OCI-M2 (cell line): Measurements from ENCODE around the gene ACSF2.

ENCODE experiments used
- DNase-seq: peaks from one replicate; lab custom pipeline; 2025; ENCODE audit not compliant: unreplicated experiment; lab: John Stamatoyannopoulos, UW

The ACSF2 gene

GRCh38 chr17:50521514-50521913 lies 95.5 kb downstream of the ACSF2 start:
- no peak for DNase-seq

- no peak for DNase-seq
Observed at GRCh38 chr17:50522766-50523165, 96.7 kb downstream of the ACSF2 start.

- DNase-seq = no peak
Observed at GRCh38 chr17:50523208-50523607, 97.2 kb downstream of the ACSF2 start.
